OCI-LY1 (cell line): ENCODE data around the gene RGS9.

Experiments used
- CTCF ChIP-seq: fragments of 200-600 bp; sonication (generic), shearing (Covaris generic); IDR thresholded peaks from 2 replicates; pipeline ENCODE4 v1.5.1; 2017; ENCODE audit warnings: mild to moderate bottlenecking, antibody characterized with exemption, low read length, moderate library complexity, mixed read lengths
- EZH2 ChIP-seq: fragments of 200-600 bp; sonication (generic), shearing (Covaris generic); IDR thresholded peaks from 2 replicates; pipeline ENCODE4 v1.8.0; 2017; ENCODE audit warnings: borderline replicate concordance, mixed run types, mild to moderate bottlenecking, antibody characterized with exemption, low read length, moderate library complexity, mixed read lengths

- TF ChIP-seq CTCF, result no peak
- no peak for TF ChIP-seq EZH2
Measured at GRCh38 chr17:65104541-65104940, 32.6 kb upstream of the RGS9 start.
